ENCODE data around the gene LMAN1L.

LMAN1L gene

GRCh38 chr15:74778599-74778970 is 34.0 kb upstream of the LMAN1L start:
- Histone ChIP-seq H2AFZ (ENCODE audit: low read length) (no peak overlapping the region), H3K36me3 (replicated peaks; ENCODE audit: insufficient read depth, low read length) (no peaks in the 10 kb centered on the region), H4K20me1 (ENCODE audit: insufficient read depth, low read length) (no peaks in the 10 kb centered on the region), H3K27me3 (replicated peaks; ENCODE audit: insufficient read depth, low read length) (no peaks in the 10 kb centered on the region), H3K27ac (ENCODE audit: low read length) (peak overlapping the region; percentile 94; the same call in 1 of the 2 replicates), H3K9me3 (replicated peaks; ENCODE audit: insufficient read depth, low read length) (no peaks in the 10 kb centered on the region), H3K4me1 (ENCODE audit: low read length) (peaks cover 75% of the 10 kb centered on the region), H3K4me2 (ENCODE audit: low read depth, low read length) (no peak overlapping the region), H3K9me2 (replicated peaks; ENCODE audit: insufficient read depth, low read length) (no peaks in the 10 kb centered on the region), H3F3A (ENCODE audit: insufficient read depth, low read length) (peaks cover 72% of the 10 kb centered on the region), H3K79me2 (ENCODE audit: low read length) (peaks cover 38% of the 10 kb centered on the region), H3K9ac (ENCODE audit: low read length) (no peak overlapping the region), H3K4me3 (ENCODE audit: low read length) (no peak overlapping the region)
- TF ChIP-seq, protein P1, sequence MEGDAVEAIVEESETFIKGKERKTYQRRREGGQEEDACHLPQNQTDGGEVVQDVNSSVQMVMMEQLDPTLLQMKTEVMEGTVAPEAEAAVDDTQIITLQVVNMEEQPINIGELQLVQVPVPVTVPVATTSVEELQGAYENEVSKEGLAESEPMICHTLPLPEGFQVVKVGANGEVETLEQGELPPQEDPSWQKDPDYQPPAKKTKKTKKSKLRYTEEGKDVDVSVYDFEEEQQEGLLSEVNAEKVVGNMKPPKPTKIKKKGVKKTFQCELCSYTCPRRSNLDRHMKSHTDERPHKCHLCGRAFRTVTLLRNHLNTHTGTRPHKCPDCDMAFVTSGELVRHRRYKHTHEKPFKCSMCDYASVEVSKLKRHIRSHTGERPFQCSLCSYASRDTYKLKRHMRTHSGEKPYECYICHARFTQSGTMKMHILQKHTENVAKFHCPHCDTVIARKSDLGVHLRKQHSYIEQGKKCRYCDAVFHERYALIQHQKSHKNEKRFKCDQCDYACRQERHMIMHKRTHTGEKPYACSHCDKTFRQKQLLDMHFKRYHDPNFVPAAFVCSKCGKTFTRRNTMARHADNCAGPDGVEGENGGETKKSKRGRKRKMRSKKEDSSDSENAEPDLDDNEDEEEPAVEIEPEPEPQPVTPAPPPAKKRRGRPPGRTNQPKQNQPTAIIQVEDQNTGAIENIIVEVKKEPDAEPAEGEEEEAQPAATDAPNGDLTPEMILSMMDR (IDR thresholded peaks at IDR 0.05; ENCODE audit: low read length): no peak
- TF ChIP-seq EZH2phosphoT487 (IDR thresholded peaks at IDR 0.05; ENCODE audit: low read length) (no peak), EZH2 (optimal IDR thresholded peaks at IDR 0.05; ENCODE audit: low read depth, low read length) (no peak)
- DNase-seq: no peak

DNA sequence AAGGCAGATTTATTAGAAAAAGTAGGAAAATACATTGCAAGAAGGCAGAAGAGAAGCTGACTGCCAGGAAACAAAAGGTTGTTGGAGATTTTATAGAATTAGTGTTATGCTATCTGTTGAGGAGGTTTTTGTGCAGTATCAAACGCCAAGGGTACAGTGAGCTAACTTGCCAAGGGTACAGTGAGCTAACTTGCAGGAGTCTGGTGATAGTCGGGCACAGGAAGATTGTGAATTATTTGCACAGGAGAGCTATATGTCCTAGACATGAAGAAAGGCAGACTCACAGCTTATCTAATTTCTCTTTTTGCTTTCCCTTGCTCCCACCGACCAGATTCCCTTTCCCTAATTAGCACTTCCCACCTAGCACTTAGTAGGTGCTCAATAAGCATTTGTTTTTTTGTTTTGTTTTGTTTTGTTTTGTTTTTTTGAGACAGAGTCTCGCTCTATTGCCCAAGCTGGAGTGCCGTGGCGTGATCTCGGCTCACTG is 33.4 kb upstream of the LMAN1L start:
- no peak for DNase-seq
- Histone ChIP-seq H4K20me1 (ENCODE audit: insufficient read depth, low read length) (no peaks in the 10 kb centered on the region), H3K4me3 (ENCODE audit: low read length) (no peak overlapping the region), H2AFZ (ENCODE audit: low read length) (no peak overlapping the region), H3K27me3 (replicated peaks; ENCODE audit: insufficient read depth, low read length) (no peaks in the 10 kb centered on the region), H3K4me2 (ENCODE audit: low read depth, low read length) (no peak overlapping the region), H3F3A (ENCODE audit: insufficient read depth, low read length) (peaks cover 72% of the 10 kb centered on the region), H3K79me2 (ENCODE audit: low read length) (peaks cover 44% of the 10 kb centered on the region), H3K36me3 (replicated peaks; ENCODE audit: insufficient read depth, low read length) (no peaks in the 10 kb centered on the region), H3K9ac (ENCODE audit: low read length) (no peak overlapping the region), H3K4me1 (ENCODE audit: low read length) (peaks cover 69% of the 10 kb centered on the region), H3K9me3 (replicated peaks; ENCODE audit: insufficient read depth, low read length) (no peaks in the 10 kb centered on the region), H3K27ac (ENCODE audit: low read length) (no peak overlapping the region), H3K9me2 (replicated peaks; ENCODE audit: insufficient read depth, low read length) (no peaks in the 10 kb centered on the region)
- TF ChIP-seq EZH2 (optimal IDR thresholded peaks at IDR 0.05; ENCODE audit: low read depth, low read length) (no peak), EZH2phosphoT487 (IDR thresholded peaks at IDR 0.05; ENCODE audit: low read length) (no peak)
- TF ChIP-seq, protein P1 (IDR thresholded peaks at IDR 0.05; ENCODE audit: low read length): no peak

DNA sequence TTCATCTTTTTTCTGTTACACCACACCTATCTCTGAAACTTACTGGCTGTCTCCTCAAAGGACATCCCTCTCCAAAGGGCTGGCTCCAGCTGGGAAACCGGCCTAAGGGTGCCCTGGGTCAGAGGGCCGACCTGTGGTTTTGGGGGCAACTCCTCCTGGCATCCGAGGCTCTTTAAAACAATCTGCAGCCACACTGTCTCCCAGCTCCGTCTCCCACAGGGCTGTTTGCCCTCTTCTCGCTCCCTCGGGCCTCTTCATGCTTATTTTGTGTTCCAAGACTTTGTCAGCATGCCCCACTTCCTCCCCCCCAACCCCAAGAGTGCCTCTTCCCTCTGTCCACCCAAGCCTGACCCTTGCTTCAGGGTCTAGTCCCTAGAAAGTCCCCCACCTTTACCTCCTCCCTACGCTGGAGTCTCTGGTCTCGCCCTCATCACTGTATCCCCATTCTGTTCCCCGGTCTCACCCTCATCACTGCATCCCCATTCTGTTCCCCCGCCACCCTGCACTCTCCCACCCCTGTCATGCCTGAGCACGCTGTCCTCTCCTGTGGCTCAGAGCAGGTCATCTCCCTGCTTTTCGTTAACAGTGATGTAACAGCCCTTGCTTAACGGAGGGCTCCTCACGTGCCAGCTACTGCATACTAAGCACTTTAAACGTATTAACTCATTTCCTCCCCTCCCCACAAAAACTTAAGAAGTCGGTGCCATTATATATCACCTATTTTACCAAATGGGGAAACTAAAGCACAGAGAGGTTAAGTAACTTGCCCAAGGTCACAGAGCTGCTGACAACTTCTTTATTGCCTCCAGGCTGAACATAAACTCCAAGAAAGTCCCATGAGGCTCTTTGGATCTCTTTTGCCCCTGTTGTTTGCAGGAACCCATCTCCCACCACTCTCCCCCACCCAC is 31.9 kb upstream of the LMAN1L start:
- Histone ChIP-seq H3K27ac (ENCODE audit: low read length) (peak overlapping the region; percentile 88), H3K4me1 (ENCODE audit: low read length) (peaks cover 61% of the 10 kb centered on the region), H3F3A (ENCODE audit: insufficient read depth, low read length) (peaks cover 82% of the 10 kb centered on the region), H2AFZ (ENCODE audit: low read length) (peak overlapping the region; percentile 25; the same call in 1 of the 2 replicates), H3K27me3 (replicated peaks; ENCODE audit: insufficient read depth, low read length) (no peaks in the 10 kb centered on the region), H3K9me2 (replicated peaks; ENCODE audit: insufficient read depth, low read length) (no peaks in the 10 kb centered on the region), H4K20me1 (ENCODE audit: insufficient read depth, low read length) (no peaks in the 10 kb centered on the region), H3K4me2 (ENCODE audit: low read depth, low read length) (peak overlapping the region; percentile 99), H3K36me3 (replicated peaks; ENCODE audit: insufficient read depth, low read length) (no peaks in the 10 kb centered on the region), H3K79me2 (ENCODE audit: low read length) (peaks cover 50% of the 10 kb centered on the region), H3K9me3 (replicated peaks; ENCODE audit: insufficient read depth, low read length) (no peaks in the 10 kb centered on the region), H3K4me3 (ENCODE audit: low read length) (peak overlapping the region; percentile 62), H3K9ac (ENCODE audit: low read length) (peak overlapping the region; percentile 70)
- TF ChIP-seq EZH2 (optimal IDR thresholded peaks at IDR 0.05; ENCODE audit: low read depth, low read length) (no peak), EZH2phosphoT487 (IDR thresholded peaks at IDR 0.05; ENCODE audit: low read length) (no peak)
- TF ChIP-seq, protein P1 (IDR thresholded peaks at IDR 0.05; ENCODE audit: low read length): no peak
- peak; percentile 83 for DNase-seq
